ENCODE data around the gene STARD5.
"Not testable (repeated sequence)": the region's sequence is repeated elsewhere in the genome, so short reads cannot be mapped to it uniquely, and the experiment has no call there.

Gene STARD5

DNA sequence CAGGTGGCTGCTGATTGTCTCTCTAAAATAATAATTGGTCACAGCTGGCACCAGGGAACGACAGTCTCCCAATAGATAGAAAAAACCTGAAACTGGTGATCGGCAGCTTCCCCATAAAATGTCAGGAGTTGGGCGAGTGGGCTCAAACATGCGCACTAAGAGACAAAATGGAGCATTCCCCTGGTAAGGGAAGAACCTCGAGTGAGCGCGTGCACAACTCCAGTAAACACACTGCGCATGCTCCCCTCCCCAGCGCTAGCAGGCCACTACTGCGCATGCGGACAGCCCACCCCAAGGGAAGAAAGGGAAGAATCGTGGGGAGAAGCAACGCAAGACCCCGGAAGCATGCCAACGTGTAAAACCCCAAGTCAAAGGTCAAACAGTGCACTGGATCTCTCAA is 7.7 kb upstream of the STARD5 start:
- no peak overlapping the region for H3K4me3 ChIP-seq (ENCODE audit: low read depth, low read length)
- TF ChIP-seq CTCF (IDR thresholded peaks at IDR 0.05; ENCODE audit: borderline replicate concordance, insufficient read depth, low read depth, low read length), result no peak

DNA sequence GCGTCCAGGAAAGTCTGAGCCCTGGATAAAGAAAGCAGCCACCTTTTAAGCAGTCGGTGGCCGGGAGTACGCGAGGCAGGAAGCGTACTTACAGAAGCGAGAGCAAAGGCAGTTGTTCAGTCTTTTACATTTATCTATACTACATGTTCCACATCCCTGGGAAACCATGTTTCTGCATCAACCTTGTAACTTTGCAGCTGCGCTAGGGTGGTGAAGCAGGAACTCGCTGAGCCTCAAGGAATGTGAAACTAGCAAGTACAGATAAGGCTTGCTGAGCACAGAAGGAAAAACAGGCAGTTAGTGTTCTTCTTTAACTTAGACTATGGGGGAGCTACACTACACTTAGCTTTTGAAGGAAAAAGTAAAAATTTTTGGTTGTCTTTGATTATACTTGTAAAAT is 7.2 kb upstream of the STARD5 start:
- H3K4me3 ChIP-seq (ENCODE audit: low read depth, low read length), result not testable (repeated sequence)

DNA sequence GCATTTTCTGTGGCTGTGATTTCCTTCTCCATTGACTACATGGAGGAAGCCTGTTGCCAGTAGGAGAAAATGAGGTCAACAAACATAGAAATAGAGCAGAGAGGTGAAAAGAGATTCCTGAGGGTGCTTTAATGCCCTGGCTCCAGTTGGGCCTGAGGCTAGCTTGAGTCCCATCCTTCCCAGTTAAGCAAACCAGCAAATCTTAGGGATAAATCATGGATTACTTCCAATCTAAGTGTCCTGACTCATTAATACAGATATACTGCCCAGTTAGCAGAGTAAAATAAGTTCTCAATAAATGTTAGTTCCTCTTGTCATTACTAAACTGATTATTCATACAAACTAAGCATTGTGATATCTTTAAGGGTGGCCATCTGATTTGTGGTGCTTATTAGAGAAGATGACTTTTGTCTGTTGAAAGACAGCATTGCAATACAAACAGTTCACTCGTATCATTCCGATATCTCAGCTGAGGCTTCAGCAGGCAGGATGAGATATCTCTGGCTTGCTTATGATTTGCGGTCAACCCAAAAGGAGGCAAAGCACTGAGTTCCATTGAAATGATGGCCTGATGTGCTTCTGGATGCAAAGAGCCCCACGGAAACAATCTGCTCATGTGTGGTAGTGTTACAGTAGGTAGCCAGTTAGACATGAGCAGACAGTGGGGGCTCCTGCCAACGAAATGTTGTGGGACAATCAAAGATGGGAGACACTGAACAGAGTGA is 6.6 kb upstream of the STARD5 start:
- no peak for TF ChIP-seq CTCF (IDR thresholded peaks at IDR 0.05; ENCODE audit: borderline replicate concordance, insufficient read depth, low read depth, low read length)

GRCh38 chr15:81329446-81329845 is 5.5 kb upstream of the STARD5 start:
- TF ChIP-seq CTCF (IDR thresholded peaks at IDR 0.05; ENCODE audit: borderline replicate concordance, insufficient read depth, low read depth, low read length), result no peak
- H3K4me3 ChIP-seq (ENCODE audit: low read depth, low read length), result no peak overlapping the region

More for the DNA sequence above, 6.6 kb upstream of the STARD5 start:
- H3K4me3 ChIP-seq (ENCODE audit: low read depth, low read length), result no peak overlapping the region

DNA sequence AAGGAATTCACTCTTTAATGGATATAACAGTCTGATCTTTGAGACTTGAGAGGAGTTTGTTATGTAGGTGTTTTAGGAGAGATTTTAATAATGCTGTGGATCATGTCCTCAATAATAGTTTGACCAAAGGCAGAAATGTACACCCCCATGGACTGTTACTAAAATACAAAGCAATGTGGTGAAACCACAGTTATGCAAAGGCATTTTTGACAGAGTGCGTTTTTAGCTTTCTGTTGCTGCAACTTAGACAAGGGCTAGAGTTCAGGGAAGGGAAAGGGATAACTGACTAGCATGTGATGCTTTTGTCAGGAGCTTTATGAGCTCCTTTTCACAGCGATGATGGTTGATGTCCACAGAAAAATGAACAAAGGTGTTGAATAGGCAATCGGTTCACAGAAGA is 3.6 kb upstream of the STARD5 start:
- TF ChIP-seq CTCF (IDR thresholded peaks at IDR 0.05; ENCODE audit: borderline replicate concordance, insufficient read depth, low read depth, low read length), result no peak
- H3K4me3 ChIP-seq (ENCODE audit: low read depth, low read length), result no peak overlapping the region

DNA sequence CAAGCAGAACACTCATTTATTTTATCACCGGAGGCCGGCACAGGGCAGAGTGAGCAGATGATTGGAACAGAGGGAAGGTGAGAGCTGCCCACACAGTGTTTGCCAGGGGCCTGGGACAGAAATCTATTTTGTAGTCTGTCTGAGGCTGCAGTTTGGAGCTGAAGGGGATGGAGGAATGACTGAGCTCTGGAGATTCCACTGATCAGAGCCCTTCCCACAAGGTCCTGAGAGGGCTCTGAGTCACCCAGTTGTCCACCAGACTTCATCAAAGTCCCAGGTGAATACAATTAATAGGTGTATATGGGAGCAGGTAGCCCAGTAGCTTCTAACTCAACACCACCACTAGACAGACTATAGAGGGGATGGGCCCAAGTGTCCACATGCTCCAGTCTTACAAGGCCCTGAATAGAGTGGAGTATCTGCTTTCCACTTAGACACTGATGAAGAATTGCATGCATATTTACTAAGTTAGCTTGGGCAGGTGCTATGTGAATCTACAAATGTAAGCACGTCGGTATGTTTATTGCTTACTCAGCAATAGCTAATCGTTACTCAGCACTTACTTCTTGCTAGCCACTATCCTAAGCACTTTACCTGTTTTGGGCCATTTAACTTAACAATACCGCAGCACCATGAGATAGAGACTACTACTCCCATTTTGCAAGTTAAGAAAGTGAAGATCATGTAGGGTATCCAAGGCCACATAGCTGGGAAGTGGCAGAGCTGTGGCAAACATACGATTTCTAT is 2.7 kb upstream of the STARD5 start:
- no peak overlapping the region for H3K4me3 ChIP-seq (ENCODE audit: low read depth, low read length)
- no peak for TF ChIP-seq CTCF (IDR thresholded peaks at IDR 0.05; ENCODE audit: borderline replicate concordance, insufficient read depth, low read depth, low read length)

GRCh38 chr15:81323559-81323943 is 390 bp downstream of the STARD5 start:
- no peak for TF ChIP-seq CTCF (IDR thresholded peaks at IDR 0.05; ENCODE audit: borderline replicate concordance, insufficient read depth, low read depth, low read length)
- peak overlapping the region; percentile 86 for H3K4me3 ChIP-seq (ENCODE audit: low read depth, low read length)

Measured in GM12875 (cell line).